Kasumi-1 (cell line): Measurements from ENCODE around the gene COL19A1.
"Not testable (repeated sequence)": the region's sequence is repeated elsewhere in the genome, so short reads cannot be mapped to it uniquely, and the experiment has no call there.

Experiments used
- DNase-seq, 2 experiments: peaks; one replicate each; lab custom pipeline; 2025; lab: John Stamatoyannopoulos, UW

COL19A1 gene

GRCh38 chr6:69900869-69901268 lies 34.5 kb downstream of the COL19A1 start:
- no peak for DNase-seq

GRCh38 chr6:69901361-69901760 lies 35.0 kb downstream of the COL19A1 start:
- no peak for DNase-seq

GRCh38 chr6:69907981-69908498 lies 41.7 kb downstream of the COL19A1 start:
- DNase-seq: no peak

- DNase-seq: no peak
Measured at GRCh38 chr6:69913361-69913760, 47.0 kb downstream of the COL19A1 start.

GRCh38 chr6:69914015-69914485 lies 47.7 kb downstream of the COL19A1 start:
- no peak for DNase-seq

- DNase-seq: no peak
Measured at GRCh38 chr6:69915346-69915745, 49.0 kb downstream of the COL19A1 start.

- no peak for DNase-seq
Measured at GRCh38 chr6:69917834-69918233, 51.5 kb downstream of the COL19A1 start.

- DNase-seq: no peak
Measured at GRCh38 chr6:69918813-69919475, 52.6 kb downstream of the COL19A1 start.

GRCh38 chr6:69921066-69921465 lies 54.7 kb downstream of the COL19A1 start:
- DNase-seq: not testable (repeated sequence)

- DNase-seq: not testable (repeated sequence)
Measured at GRCh38 chr6:69921611-69922010, 55.3 kb downstream of the COL19A1 start.

- DNase-seq: no peak
Measured at GRCh38 chr6:69926745-69927144, 60.4 kb downstream of the COL19A1 start.

- DNase-seq: no peak
Measured at GRCh38 chr6:69933239-69933638, 66.9 kb downstream of the COL19A1 start.

- DNase-seq: no peak
Measured at GRCh38 chr6:69935079-69935478, 68.7 kb downstream of the COL19A1 start.

- no peak for DNase-seq
Measured at GRCh38 chr6:69936674-69937363, 70.5 kb downstream of the COL19A1 start.

- DNase-seq: no peak
Measured at GRCh38 chr6:69937402-69938136, 71.2 kb downstream of the COL19A1 start.

GRCh38 chr6:69942485-69942884 lies 76.1 kb downstream of the COL19A1 start:
- no peak for DNase-seq

GRCh38 chr6:69945192-69945591 lies 78.8 kb downstream of the COL19A1 start:
- DNase-seq: no peak

GRCh38 chr6:69948479-69949114 lies 82.2 kb downstream of the COL19A1 start:
- DNase-seq: no peak

GRCh38 chr6:69953491-69953890 lies 87.1 kb downstream of the COL19A1 start:
- DNase-seq: no peak

- DNase-seq: no peak
Measured at GRCh38 chr6:69954733-69955132, 88.4 kb downstream of the COL19A1 start.

GRCh38 chr6:69957985-69958559 lies 91.7 kb downstream of the COL19A1 start:
- DNase-seq: no peak

GRCh38 chr6:69958978-69959377 lies 92.6 kb downstream of the COL19A1 start:
- no peak for DNase-seq
